ENCODE data around the gene EFCAB14.
"Not testable (repeated sequence)": the region's sequence is repeated elsewhere in the genome, so short reads cannot be mapped to it uniquely, and the experiment has no call there.

EFCAB14 gene

DNA sequence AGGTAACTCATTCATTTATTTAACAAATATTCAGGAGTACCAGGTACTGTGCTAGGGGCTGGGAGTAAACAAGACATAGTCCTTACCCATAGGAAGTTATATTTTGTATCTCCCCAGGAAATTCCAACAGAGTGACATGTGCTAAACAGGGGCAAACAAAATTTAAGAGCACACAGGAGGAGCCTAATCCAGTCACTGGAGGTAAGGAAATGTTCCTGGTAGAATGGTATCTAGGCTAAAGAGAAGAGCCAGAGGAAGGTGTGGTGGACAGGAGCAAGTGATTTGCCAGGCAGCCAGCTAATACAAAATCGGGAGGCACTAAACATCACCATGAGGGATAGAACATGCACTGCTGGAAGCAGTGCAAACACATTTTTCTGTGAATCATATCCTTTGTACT lies 36.9 kb downstream of the EFCAB14 start:
- DNase-seq = no peak

DNA sequence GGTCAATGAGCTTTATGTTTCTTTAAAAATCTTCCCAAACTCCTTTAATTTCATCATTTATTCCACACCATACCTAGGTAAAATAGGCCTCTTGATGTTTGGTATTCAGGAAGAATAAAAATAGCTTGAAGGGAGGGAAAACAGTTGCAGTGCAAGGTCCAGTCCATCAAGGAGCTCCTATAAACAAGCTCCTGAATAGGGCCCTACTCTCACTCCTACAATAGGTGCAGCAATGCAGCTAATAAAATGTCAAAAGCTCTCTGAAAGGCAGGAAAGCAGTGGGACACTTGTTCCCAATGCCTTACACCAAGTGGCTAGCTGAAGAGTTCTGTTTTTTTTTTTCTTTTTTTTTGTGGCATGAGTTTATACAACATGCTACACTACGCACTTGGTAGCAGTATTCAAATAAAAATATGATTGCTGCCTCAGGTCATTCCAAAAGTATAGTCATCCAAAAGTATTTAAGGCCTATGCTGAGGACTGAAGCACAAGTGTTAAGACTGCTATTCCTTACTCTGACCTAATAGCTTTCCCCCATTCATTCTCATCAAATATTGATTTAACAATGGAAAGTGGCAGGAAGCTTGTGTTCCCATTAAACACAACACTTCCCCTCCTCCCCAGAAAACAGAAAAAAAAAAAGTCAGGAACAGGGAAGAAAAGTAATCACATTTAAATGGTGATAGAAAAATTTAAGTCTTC lies 37.4 kb downstream of the EFCAB14 start:
- no peak for DNase-seq

DNA sequence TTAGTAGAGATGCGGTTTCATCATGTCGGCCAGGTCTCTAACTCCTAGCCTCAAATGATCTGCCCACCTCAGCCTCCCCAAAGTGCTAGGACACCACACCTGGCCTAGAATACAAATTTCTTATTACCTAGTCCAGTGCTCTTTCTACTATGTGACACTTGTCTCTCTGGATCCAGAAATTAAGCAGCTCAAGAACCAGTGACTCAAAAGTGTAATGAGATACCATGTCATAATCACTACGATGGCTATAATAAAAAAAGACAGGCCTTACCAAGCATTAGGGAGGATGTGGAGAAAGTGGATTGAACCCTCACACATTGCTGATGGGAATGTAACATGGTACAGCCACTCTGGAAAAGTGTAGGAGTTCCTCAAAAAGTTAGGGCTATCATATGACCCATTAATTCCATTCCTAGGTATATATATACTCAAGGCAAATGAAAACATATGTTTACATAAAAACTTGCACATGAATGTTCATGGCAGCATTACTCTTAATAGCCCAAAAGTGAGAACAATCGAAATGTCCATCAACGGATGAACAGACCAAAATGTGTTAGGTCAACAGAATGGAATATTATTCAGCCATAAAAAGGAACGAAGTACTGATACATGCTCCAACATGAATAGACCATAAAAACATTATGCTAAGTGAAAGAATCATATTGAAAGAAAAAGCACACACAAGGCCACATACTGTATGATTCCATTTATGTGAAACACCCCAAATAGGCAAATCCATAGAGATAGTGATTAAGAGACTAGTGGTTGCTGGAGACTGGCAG lies 38.9 kb downstream of the EFCAB14 start:
- DNase-seq = no peak

DNA sequence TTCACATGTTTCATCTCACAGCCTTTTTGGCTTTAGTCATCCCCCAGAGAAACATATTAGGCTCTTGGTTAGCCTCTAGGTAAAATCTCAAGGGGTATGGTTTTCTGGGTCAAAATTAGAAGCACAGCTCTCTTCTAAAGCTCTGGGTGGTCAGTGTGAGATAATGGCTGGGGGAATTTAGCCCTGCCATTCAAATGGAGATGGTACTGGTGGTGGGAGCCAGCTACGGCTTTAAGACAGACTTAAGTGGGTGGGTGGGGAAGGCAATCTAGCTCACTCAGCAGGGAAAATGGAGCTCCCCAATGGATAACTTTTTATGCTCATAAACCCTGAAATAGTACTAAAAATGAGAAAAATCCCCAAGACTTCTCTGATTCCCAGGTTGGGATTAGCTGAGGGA lies 41.6 kb downstream of the EFCAB14 start:
- DNase-seq = no peak

DNA sequence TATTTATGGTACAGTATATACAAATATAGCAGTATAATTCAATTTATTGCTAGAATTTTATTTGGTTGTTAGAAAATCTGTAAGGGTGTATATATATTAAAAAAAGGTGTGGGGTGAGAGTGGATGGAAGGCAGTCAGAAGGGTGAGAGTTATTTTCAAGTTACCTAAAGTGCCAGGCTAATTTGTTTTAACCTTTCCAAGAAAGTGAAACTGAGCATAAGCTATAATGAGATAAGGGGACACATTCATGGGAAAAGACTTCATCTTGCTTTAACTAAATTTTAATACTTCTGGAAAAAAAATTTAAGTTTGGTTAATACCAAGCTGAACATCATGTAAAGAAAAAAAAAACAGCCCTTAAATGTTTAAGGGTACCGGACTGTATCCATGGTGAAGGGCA lies 42.4 kb downstream of the EFCAB14 start:
- DNase-seq = no peak

DNA sequence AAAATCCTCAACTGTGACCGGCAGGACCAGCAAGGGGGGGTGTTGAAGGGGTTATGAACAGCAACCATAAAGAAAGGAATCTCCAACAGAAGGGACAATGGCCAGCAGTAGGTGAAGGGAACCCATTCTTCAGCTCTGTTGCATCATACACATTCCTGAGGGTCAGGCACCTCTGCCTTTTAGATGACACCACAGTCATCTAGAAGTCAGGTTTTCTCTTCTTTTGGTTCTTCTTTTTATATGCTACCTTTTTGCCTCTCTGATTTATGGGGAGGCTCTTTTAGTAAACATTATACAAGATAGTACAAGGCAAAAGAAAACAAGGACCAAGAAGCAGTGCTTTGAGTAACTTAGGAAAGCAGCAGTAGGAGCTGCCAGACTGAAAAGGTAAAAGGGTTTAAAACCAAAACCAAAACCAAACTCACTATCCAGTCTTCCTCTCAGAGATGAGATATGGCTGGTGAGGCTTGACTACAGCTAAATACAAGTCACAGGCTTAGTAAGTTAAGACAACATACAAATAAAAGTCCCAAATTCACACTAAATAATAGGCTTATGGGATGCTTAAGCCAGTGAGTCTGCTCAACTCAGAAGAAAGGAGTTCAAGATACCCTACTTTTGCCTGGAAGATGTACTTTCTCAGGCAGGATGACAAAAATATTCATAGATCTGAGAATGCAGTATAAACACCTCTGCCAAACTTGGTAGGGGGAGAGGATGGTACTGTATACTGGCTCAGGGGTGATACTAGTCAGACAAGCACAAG lies 43.2 kb downstream of the EFCAB14 start:
- no peak for DNase-seq

DNA sequence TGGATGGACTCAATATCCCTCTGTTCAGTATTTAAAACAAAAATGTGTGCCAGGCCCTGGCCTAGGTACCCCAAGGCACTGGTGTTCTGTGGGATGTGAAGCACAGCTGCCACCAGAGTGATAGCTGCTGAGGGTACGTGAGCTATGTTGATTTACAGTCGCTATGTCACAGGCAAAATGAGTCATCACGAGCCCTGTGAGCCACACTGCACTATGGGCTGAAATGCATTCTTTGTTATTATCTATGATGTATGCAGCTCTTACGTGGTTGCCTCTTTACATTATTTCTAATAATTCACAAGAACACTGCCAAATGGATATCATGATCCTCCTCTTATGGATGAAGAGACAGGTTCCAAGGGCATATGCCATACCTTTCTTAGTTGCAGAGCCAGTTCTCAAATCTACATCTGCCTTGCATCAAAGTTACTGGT lies 45.1 kb downstream of the EFCAB14 start:
- DNase-seq = no peak

DNA sequence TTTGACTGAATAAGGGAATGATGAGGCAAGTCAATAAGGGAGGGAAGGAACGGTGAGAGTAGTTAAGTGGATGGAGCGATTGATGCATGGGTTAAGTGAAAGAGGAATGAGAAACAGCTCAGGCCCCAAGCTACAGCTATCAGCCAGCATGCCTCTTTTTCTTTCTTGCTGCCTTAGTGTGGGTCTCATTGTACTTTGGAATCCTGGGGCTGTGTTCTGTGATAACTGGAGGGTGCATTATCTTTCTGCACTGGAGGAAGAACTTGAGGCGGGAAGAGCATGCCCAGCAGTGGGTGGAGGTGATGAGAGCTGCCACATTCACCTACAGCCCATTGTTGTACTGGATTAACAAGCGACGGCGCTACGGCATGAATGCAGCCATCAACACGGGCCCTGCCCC lies 46.2 kb downstream of the EFCAB14 start:
- no peak for DNase-seq

DNA sequence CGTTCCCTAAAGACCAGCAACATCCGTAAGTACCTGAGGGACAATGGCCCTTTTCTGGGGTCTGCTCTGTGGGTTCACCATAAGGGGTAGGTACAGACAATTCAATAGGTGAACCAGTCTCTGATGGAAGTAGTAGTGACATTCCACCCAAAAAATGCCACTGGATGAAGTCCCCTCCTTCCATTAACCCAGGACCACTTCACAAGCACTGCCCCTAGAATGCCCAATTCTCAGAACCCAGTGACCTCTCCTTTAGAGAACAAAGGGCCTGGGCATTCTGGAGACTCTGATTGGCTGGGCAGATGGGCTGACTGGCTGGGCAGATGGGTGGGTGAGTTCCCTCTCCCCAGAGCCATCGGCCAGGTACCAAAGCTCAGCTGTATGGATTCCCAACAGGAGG lies 47.4 kb downstream of the EFCAB14 start, which contains the start of gene TEX38:
Gene TEX38 (plus strand): TSS at position 301 of the 400 bp plus-strand sequence. CDS start 81 bp downstream, at position 382.
- no peak for DNase-seq

DNA sequence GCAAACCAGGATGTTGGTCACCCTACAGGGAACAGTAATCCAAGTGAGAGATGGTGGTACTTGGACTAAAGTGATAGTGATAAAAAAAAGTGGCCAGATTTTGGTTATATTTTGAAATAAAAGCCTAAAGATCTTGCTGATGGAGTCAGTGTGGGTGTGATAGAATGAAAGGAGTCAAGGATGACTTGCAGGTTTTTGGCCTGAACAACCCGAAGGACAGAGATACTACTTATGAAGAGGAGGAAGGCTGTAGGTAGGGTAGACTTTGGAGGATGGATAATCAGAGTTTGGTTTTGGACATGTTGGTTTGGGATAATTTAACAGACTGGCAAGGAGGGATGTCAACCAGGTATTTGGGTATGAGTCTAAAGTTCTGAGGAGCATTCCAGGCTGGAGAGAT lies 48.8 kb downstream of the EFCAB14 start:
- DNase-seq = no peak

DNA sequence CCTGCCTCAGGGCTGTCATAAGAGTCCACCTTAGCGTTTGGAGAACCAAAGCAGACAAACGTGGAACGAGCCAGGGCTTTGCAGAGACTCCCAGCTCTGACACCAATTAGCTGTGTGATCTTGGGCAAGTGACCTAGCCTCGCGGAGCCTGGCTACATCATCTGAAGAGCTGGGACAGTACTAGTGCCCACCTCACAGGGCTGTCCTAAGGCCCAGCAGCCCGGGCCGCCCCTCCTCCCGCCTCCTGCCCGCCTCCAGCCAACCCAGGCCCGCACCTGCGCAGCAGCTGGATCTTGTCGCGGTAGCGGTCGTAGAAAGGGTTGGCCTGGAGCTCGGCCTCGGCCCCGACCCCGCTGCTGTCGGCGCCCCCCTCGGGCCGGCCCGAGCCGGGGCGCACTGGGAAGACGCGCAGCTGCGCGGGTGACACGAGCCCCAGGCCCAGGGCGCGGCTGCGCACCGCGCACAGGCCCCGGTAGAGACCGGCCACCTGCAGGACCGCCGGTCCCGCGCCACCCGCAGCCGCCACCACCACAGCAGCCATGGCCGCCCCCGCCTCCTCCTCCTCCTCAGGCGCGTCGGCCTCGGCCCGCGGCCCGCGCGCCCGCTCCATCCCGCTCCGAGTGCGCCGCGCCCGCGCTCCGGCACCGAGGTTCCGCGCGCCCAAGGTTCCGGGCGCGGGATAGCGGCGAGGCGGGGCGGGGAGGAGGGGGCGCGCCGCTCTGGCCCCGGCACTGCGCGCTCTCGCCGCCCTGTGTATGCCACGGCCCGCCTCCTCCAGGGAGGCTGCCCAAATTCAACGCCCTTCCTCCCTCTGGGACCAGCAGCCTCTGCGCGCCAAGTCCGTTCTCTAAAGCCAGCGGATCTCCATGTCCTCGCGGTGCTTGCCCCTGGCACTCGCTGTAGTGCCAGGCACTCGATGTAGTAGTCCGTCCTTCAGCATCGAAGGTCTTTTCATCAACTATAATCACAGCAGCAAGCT lies 50.8 kb downstream of the EFCAB14 start, which contains the start of gene ATPAF1:
Gene ATPAF1 (minus strand): TSS at position 583 of the 979 bp plus-strand sequence. CDS start 42 bp downstream, at position 541.
- DNase-seq = peak; percentile 63

DNA sequence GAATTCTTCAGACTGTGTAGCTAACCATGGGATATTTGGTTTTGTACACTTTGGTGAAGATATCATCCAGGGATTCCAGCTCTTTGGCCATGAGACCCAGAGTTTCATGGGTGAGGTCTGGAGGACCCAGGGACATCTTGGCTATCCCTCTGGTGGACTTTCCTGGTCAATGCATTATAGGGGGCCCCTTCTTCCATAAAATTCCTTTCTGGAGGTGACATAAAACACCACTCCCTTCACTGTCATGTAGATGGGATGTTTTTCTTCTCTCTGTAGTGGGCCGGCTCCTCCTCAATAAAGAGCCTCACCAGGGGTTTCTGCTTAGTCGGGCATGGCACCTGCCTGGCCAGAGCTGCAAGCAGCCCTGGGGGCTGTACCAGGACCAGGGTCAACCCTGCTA lies 52.9 kb downstream of the EFCAB14 start:
- DNase-seq = no peak

DNA sequence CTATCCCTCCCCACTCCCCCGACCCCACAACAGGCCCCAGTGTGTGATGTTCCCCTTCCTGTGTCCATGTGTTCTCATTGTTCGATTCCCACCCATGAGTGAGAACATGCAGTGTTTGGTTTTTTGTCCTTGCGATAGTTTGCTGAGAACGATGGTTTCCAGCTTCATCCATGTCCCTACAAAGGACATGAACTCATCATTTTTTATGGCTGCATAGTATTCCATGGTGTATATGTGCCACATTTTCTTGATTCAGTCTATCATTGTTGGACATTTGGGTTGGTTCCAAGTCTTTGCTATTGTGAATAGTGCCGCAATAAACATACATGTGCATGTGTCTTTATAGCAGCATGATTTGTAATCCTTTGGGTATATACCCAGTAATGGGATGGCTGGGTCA lies 56.0 kb downstream of the EFCAB14 start:
- DNase-seq = not testable (repeated sequence)

DNA sequence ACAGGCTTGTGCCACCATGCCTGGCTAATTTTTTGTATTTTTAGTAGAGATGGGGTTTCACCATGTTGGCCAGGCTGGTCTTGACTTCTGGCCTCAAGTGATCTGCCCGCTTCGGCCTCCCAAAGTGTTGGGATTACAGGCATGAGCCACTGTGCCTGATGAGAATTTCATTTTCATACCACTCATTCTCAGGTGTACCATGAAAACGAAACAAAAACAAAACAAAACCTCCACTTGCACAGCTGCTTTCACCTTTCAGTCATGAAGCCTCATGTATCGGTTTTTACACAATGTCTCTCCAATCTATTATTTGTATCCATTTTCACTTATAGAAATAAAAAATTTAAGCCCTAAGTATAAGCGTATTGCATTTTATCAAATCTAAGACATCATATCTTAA lies 58.8 kb downstream of the EFCAB14 start:
- DNase-seq = not testable (repeated sequence)

DNA sequence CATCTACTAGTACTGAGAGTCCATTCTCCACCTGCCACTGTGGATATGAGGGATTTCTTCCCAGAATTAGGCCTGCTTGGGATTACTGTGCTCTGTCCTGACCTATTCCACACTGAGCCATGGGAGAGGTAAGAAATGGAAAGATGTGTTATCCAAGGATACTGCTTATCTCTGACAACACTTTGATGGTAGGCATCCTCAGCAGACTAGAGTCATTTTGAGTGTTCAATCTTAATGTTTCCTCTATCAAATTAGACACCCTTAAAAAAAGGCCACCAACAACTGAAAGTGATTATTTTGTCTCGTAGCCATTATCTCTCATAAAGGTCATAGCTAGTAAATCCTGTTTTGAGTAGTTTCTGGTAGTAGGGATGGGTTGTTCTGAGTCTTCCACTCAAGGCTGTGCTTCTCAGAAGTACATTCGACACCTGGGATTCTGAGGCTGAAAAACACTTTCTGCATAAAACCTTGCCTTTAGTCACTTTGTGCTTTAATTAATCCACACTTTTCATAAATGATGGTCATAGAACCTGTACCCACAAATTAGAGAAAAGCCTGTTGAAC lies 59.5 kb downstream of the EFCAB14 start:
- DNase-seq = no peak

DNA sequence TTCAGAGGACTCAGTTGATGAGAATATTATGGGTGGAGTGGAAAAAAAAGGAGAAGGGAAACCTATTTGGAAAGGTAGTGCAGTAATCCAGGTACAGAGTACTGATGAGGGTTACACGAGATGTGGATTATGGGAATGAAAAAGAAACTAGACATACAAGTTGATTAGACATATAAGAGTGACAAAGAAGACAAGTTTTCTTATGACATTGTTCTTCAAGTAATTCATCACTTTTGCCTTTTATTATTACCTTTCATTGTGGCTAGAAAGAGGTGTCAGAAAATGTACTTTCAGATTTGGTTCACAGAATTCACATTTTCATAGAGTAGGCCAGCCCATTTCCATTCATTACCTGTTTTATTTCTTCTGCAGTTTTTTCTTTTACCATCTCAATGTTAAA lies 61.1 kb downstream of the EFCAB14 start:
- no peak for DNase-seq

DNA sequence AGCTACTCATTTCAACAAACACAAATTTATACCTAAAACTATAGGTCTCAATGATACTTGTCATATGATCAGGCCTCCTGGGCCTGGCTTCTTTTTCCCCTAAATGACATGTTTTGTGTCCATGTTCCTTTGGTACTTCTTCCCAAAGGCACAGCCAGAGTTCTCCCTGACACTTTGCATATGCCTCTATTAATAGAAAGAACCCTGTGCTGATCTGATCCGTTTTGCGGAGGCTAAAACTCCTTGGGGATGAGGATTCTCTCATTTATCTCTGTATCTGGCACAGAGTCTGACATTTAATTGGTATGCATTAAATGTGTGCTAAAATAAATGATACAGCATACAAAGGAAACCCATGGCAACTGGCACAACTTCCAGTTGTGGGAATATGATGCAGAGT lies 62.3 kb downstream of the EFCAB14 start:
- no peak for DNase-seq

DNA sequence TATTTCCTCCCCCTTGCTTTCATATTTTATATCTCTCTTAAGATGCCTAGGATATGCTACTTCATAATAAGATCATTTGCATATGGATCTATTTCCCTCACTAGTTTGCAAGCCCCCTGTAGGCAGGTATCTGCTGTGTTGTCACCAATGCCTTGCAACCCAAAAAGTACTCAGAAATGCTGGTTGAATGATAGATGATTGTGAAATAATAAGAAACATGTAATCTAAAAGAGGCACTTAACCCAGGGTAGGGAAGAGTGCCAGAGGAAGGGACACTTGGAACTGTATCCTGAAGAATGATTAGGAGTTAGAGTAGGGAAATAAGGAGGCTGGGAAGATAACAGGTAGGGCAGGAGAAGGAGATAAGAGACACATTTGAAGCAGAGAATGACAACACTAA lies 63.1 kb downstream of the EFCAB14 start:
- no peak for DNase-seq

DNA sequence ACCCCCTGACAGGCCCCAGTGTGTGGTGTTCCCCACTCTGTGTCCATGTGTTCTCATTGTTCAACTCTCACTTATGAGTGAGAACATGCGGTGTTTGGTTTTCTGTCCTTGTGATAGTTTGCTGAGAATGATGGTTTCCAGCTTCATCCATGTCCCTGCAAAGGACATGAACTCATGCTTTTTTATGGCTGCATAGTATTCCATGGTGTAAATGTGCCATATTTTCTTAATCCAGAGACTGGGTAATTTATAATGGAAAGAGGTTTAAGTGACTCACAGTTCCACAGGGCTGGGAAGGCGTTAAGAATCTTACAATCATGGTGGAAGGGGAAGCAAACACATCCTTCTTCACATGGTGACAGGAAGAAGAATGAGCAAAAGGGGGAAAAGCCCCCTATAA lies 64.2 kb downstream of the EFCAB14 start:
- DNase-seq = not testable (repeated sequence)

DNA sequence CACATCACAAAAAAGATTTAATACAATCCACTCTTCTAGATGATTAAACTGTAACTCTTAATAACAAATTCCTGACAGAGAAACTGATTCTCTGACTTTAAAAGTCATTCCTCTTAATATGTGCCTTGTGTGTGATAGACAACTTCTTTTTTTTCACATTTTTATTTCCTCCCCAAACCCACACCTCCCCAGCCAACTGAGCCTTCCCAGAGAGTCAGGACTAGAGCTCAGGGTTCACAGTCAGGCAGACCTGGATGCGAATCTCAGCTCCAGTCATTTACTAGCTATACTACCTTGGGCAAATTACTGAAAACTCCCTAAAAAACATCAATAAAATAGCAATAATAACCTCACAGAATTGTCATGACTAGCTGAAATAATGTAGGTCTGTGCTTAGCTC lies 64.9 kb downstream of the EFCAB14 start:
- DNase-seq = no peak

DNA sequence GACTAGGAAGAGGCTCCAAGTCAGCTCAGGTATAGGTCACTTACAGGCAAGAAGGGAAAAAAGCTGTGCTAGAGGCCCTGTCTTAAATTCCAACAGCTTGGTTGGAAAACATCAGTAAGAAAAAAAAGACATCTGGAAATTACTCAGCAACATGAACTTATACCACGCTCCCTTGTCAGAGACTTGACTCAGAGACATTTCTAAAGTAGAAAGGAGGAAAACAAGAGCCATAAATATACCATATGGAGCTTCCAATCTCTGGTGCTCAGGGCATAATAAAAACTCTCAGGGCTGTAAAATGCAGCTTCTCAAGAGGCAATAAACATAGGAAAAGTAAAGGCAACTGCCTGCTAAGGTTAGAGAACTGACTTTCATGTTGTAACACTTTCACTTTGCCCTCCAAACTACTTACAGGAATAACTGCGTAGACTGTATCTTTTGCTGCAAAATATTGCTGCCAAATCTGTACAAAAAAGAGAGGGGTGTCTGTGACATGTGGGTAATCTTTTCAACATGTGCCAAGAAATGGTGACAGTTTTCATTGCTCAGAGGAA lies 65.4 kb downstream of the EFCAB14 start:
- DNase-seq = peak; percentile 6

Measured in DMS79 treated with DMSO at 0.1 percent for 48 hours (cell line).